Measurements from ENCODE around the gene DAAM2.

The DAAM2 gene

GRCh38 chr6:39891353-39891752 lies 99.2 kb downstream of the DAAM2 start:
- DNase-seq: no peak

DNA sequence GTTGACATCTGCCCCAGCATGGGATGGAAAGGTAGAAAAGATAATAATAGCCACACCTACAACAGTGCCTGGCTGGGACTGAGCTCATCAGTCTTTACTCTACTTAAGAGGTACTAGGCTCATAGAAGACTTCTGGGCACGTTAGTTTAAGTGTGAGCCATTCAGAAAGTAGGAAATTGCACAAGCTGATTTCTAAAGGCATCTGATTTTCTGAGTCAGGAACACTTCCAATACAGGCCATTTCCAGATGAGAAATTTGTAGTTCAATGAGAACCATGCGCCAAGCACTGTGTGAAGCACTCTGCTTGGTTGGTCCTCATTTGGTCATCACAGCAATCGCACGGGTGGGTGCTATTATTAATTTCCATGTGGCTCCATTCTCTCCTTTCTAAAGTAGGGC lies 99.8 kb downstream of the DAAM2 start:
- no peak for DNase-seq

DNA sequence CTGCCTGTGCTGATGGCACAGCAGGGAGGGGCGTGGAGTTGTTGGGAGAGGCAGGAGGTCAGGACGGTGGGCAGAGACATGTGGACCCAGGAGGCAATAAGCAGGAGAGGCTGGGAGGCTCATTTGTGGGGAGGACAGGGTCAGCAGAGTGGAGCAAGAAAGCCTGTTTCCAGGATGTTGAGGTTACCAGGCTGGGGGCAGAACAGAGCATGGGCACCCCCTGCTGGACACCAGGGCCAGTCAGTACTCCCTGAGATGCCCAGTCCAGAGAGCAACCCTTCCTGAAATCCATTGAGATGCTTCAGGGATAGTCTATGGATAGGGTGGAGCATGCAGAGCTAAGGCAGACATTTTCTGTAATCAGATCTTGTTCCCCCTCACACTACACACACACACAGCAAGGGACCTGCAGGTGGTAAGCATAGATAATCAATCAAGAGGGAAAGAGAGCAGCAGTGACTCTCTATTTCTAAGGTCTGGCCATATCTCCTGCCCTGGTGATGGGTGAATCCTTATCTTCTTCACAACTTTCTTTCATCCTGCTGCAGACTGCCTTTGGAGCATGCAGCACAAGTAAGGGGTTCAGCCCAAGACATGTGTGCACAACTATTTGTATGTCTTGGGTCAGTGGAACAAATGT lies 100.4 kb downstream of the DAAM2 start:
- DNase-seq: peak; percentile 30 to 50

GRCh38 chr6:39893286-39893685 lies 101.1 kb downstream of the DAAM2 start:
- no peak for DNase-seq

GRCh38 chr6:39896701-39897100 lies 104.5 kb downstream of the DAAM2 start:
- no peak for DNase-seq

DNA sequence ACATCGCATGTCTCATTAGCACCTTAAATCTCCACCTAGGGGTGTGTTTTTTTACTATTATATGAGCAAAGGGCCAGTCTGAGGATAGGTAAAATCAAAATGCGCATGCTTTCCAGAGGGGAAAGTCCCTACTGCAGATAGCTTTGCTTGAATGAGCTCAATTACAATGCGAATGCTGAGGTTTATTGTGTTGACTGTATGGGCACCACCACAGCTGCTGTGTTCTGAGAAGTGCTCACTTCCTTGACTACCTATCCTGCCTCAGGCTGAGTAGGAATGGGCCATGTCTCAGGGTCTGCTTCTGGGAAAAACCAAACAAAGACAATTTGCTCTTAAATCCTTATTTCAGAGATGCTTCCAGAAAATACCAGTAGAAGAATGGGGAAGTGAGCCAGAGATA lies 105.5 kb downstream of the DAAM2 start:
- DNase-seq: no peak

- DNase-seq: no peak
These were observed 106.4 kb downstream of the DAAM2 start for GRCh38 chr6:39898625-39899024.

DNA sequence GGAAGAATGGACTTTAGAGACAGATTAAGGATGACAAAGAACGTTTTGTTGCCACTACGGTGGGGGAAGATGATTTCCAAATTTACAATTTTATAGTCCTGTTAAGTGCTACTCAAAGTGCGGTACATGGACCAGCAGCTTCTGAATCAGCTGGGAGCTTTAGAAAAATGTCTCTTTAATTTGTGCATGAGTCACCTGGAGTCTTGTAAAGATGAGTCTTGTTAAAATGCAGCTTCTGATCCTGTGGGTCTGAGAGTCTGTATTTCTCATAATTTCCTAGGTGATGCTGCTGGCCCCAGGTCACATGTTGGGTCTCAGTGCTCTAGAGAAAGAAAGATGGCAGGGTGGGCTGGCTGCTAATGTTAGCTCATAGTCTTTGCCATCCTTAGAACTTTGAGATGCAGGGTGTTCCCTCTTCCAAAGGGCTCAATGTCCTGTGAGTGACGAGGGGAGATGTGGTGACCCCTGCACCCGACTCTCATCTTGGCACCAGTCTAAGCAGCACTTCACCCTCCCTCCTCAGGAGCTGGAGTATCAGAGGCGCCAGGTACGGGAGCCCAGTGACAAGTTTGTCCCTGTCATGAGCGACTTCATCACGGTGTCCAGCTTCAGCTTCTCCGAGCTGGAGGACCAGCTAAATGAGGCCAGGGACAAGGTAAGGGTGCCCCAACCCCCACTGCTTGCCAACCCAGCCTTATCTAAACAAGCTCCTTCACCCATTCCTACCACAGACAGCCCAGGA lies 107.5 kb downstream of the DAAM2 start:
- no peak for DNase-seq

DNA sequence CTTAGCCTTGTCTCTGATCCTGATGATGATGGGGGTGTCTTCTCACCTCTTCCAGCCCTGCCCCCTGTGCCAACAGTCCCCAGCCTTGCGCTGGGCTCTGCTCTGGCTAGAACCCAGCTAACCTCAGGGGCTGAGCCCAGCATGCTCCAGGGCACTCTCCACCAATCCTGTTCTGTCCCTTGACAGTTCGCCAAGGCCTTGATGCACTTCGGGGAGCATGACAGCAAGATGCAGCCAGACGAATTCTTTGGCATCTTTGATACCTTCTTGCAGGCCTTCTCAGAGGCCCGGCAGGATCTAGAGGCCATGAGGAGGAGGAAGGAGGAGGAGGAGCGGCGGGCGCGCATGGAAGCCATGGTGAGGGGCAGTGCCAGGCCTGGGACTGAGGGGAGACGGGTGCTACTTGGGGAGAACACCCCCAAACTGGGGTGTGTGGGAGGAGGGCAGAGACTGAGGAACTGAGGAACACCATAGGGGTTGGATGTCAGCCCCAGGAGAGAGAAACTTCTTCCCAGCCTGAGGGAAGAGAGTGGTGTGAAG lies 109.0 kb downstream of the DAAM2 start:
- DNase-seq: no peak

DNA sequence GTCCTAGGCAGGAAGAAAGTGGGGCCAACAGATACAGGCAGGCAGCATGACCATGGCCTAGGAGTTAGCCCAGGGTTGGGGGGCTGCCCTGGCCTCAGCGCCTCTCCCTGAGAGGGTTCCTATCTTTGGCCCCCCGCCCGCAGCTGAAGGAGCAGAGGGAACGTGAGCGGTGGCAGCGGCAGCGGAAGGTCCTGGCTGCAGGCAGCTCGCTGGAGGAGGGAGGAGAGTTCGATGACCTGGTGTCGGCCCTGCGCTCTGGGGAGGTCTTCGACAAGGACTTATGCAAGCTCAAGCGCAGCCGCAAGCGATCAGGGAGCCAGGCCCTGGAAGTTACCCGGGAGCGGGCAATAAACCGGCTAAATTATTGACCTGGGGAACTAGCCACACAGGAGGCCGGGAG lies 109.5 kb downstream of the DAAM2 start:
- DNase-seq: no peak

- DNase-seq: no peak
These were observed 110.0 kb downstream of the DAAM2 start for GRCh38 chr6:39902136-39902535.

DNA sequence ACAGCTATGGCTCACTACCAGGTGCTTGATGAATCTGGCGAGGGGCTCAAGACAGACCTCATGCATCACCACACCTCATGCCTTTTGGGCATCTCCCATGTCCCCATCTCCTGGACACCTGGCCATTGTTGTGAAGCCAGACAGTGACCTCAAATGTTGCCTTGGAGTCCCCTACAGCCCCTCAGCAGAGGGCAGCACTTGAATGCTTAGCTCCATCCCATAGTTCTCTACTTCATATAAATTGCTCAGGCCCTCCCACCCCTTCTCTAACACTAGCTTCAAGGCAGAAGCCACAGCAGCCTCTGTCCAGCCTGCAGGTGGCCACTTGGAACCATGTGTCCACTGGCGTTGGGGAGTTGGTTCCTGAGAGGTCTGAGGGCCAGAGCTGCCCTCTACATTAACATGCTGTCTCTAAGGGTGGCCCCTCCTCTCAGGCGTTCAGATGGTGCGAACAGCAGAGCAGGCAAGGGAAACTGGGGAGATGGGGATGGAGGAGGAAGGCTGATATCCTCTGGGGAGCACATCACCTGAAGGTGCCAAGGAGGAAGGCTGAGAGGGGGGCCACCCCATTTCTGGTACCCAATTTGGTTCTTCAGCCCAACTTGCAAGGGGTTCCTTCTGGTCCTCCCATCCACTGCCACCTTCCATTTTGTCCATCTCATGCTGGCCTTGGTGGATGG lies 110.8 kb downstream of the DAAM2 start:
- DNase-seq: no peak

GRCh38 chr6:39903656-39904055 lies 111.5 kb downstream of the DAAM2 start:
- DNase-seq: no peak

GRCh38 chr6:39904946-39905639 lies 112.9 kb downstream of the DAAM2 start:
- DNase-seq: no peak

DNA sequence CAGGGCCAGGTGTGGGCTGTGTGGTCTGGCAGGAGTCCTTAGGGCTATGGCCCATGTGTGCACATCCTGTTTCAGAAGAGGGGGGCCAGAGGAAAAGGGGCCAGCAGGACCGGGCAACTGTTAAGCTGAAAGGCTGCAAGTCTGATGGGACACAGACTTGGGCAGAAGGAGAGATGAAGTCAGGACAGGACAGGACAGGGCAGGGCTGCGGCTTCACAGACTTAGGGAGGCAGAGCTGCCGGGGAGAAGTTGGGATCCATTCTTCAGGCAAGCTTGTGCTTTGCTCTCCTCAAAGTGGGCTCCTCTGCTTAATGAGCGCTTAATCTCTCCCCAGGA lies 113.4 kb downstream of the DAAM2 start:
- DNase-seq: no peak

GRCh38 chr6:39906318-39906761 lies 114.2 kb downstream of the DAAM2 start:
- DNase-seq: no peak

DNA sequence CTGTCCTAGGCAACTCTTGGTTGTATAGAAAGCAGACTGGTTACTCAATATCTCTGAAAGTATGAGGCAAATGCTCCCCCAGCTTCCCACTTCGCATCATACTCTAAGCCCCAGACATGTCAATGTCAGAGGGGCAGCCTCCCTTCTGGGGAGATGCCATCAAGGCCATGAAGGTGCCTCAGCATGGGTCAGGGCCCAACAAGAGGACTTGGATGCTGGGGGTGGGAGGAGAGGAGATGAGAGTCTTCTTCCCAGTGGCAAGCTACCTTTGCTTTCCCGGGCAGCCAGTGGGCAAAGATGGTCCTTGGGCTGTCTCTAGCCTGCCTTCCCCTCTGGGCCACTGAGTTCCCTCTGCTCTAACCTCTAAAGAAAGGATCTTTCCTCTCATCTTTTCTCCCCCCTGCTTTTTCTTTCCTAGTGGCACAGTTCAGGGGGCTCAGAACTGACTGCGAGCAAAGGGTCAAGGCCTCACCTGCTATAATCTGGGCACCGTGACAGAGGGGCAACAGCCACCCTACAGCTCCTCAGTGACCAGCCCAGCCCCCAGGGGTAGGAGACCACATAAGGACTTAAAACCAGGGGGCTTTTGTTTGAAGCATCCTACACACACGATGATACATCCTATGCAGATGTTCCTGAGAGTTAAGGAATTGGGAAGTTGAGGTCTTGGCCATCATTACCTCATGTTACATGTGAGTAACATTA lies 115.8 kb downstream of the DAAM2 start:
- DNase-seq: no peak

DNA sequence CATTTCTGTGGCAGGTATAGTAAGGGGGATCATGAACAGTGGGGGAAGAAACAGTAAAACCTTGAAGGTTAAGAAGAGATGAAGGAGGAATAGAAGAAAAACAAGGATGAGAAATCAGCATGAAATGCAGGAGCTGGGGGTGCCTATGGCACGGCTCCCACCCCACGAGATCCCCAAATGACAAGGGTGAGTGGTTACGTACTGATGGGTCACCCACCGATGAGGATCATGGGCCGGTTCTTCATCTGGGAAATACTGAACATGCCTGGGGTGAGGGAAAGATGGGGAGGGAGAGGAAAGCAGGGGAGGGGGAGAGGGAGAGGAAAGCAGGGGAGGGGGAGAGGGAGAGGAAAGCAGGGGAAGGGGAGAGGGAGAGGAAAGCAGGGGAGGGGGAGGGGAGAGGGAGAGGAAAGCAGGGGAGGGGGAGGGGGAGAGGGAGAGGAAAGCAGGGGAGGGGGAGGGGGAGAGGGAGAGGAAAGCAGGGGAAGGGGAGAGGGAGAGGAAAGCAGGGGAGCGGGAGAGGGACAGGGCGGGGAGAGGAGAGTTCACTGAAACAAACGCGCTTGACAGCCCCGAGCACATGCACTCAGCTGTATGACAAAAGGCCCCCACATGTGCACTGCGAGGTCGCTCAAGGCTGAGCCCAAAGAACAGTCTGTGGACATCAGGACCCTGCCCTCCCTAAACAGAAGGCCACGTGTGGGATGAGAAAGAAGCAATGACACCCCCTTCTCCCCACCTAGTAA lies 116.8 kb downstream of the DAAM2 start:
- DNase-seq: no peak

GRCh38 chr6:39909701-39910100 lies 117.5 kb downstream of the DAAM2 start:
- DNase-seq: no peak

DNA sequence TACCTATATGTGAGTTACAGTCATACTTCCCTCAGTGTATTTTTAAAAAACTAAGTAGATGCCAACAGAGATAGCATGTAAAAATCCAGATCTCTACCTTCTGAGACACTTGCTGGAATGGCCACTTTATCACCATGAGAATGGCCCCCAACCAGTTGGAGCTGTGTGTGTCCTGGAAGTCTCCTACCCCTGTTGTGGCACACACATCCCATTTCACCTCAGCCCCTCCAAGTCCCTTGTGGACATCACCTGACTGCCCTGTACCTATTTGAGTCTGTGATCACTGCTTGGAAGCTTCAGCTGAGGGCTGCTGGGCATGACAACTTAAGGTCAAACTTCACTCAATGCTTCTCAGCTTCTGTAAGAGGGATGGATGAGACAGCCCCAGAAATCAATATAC lies 118.0 kb downstream of the DAAM2 start:
- no peak for DNase-seq

DNA sequence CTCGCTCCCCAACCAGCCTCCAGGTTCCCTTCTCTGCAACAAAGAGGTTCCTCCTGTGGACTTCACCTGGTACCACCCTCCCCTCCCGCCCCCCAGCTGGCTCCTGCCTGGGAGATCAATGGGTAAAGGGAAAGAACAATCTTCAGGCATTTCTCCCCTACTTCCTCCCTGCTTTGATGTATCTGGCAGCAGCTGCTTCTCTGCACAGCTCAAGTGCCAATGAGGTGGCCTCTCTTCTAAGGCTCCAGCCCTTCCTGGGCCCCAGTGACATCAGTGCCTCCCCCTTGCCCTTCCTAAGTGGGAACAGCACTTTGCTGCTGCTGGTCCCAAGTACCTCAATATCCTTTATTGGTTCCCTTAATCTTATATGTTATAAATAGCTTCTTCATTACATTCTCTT lies 118.6 kb downstream of the DAAM2 start:
- no peak for DNase-seq
